Midbrain (tissue), 1 donor: ENCODE data around the gene LCN2.
A peak's percentile ranks its signal among the peaks of the same experiment; 100 is the strongest.

Source experiments
- DNase-seq: peaks from one replicate; lab custom pipeline; 2025; lab: John Stamatoyannopoulos, UW

LCN2 gene

GRCh38 chr9:128167209-128167608 is 18.0 kb downstream of the LCN2 start:
- no peak for DNase-seq

GRCh38 chr9:128168731-128169308 is 19.6 kb downstream of the LCN2 start:
- no peak for DNase-seq

GRCh38 chr9:128169492-128169891 is 20.2 kb downstream of the LCN2 start:
- DNase-seq, result no peak

- DNase-seq, result no peak
These were observed 20.7 kb downstream of the LCN2 start for GRCh38 chr9:128169925-128170324.

GRCh38 chr9:128174062-128174461 is 24.8 kb downstream of the LCN2 start:
- DNase-seq, result no peak

GRCh38 chr9:128175102-128175563 is 25.9 kb downstream of the LCN2 start:
- no peak for DNase-seq

- no peak for DNase-seq
These were observed 26.5 kb downstream of the LCN2 start for GRCh38 chr9:128175726-128176125.

GRCh38 chr9:128178806-128179431 is 29.7 kb downstream of the LCN2 start:
- DNase-seq, result no peak

- no peak for DNase-seq
These were observed 30.7 kb downstream of the LCN2 start for GRCh38 chr9:128180001-128180400.

GRCh38 chr9:128180447-128180846 is 31.2 kb downstream of the LCN2 start:
- no peak for DNase-seq

GRCh38 chr9:128181480-128181879 is 32.2 kb downstream of the LCN2 start:
- DNase-seq, result peak; percentile 58

GRCh38 chr9:128182893-128183588 is 33.8 kb downstream of the LCN2 start:
- DNase-seq, result no peak

GRCh38 chr9:128185979-128186965 is 37.0 kb downstream of the LCN2 start:
- no peak for DNase-seq

GRCh38 chr9:128187361-128187760 is 38.1 kb downstream of the LCN2 start:
- DNase-seq, result no peak

- no peak for DNase-seq
These were observed 39.0 kb downstream of the LCN2 start for GRCh38 chr9:128188209-128188608.

GRCh38 chr9:128190013-128190412 is 40.8 kb downstream of the LCN2 start:
- DNase-seq, result no peak

GRCh38 chr9:128190516-128191405 is 41.5 kb downstream of the LCN2 start:
- DNase-seq, result peak; percentile 31

GRCh38 chr9:128191406-128192046 is 42.3 kb downstream of the LCN2 start, which contains the start of gene CIZ1:
Gene CIZ1 (minus strand): TSS chr9:128191572. CDS start chr9:128190857, 715 bp downstream.
- peak; percentile 81 for DNase-seq

GRCh38 chr9:128192601-128193371 is 43.5 kb downstream of the LCN2 start:
- peak; percentile 6 for DNase-seq
